ENCODE measurements around the gene SREBF2.
A peak's percentile ranks its signal among the peaks of the same experiment; 100 is the strongest.
"Not testable (repeated sequence)": the region's sequence is repeated elsewhere in the genome, so short reads cannot be mapped to it uniquely, and the experiment has no call there.

SREBF2 gene

GRCh38 chr22:41842996-41843970, 10.4 kb downstream of the SREBF2 start:
- DNase-seq (ENCODE audit: low spot score), result peak; percentile 49

- DNase-seq (ENCODE audit: low spot score), result no peak
Observed at GRCh38 chr22:41844036-41844435, 11.1 kb downstream of the SREBF2 start.

GRCh38 chr22:41844513-41844912, 11.6 kb downstream of the SREBF2 start:
- no peak for DNase-seq (ENCODE audit: low spot score)

- DNase-seq (ENCODE audit: low spot score), result no peak
Observed at GRCh38 chr22:41845380-41846267, 12.7 kb downstream of the SREBF2 start.

- no peak for DNase-seq (ENCODE audit: low spot score)
Observed at GRCh38 chr22:41846268-41846987, 13.5 kb downstream of the SREBF2 start.

- DNase-seq (ENCODE audit: low spot score), result no peak
Observed at GRCh38 chr22:41847300-41847699, 14.4 kb downstream of the SREBF2 start.

- no peak for DNase-seq (ENCODE audit: low spot score)
Observed at GRCh38 chr22:41848468-41848867, 15.6 kb downstream of the SREBF2 start.

- no peak for DNase-seq (ENCODE audit: low spot score)
Observed at GRCh38 chr22:41856469-41856868, 23.6 kb downstream of the SREBF2 start.

GRCh38 chr22:41857155-41857859, 24.4 kb downstream of the SREBF2 start:
- DNase-seq (ENCODE audit: low spot score), result peak; percentile 84

- no peak for DNase-seq (ENCODE audit: low spot score)
Observed at GRCh38 chr22:41857860-41858199, 24.9 kb downstream of the SREBF2 start.

- peak; percentile 79 for DNase-seq (ENCODE audit: low spot score)
Observed at GRCh38 chr22:41862160-41862529, 29.2 kb downstream of the SREBF2 start.

- DNase-seq (ENCODE audit: low spot score), result no peak
Observed at GRCh38 chr22:41862530-41863266, 29.8 kb downstream of the SREBF2 start.

- no peak for DNase-seq (ENCODE audit: low spot score)
Observed at GRCh38 chr22:41863472-41863871, 30.6 kb downstream of the SREBF2 start.

GRCh38 chr22:41868556-41868955, 35.7 kb downstream of the SREBF2 start:
- DNase-seq (ENCODE audit: low spot score), result no peak

GRCh38 chr22:41870081-41870480, 37.2 kb downstream of the SREBF2 start:
- DNase-seq (ENCODE audit: low spot score), result not testable (repeated sequence)

GRCh38 chr22:41870786-41871185, 37.9 kb downstream of the SREBF2 start:
- no peak for DNase-seq (ENCODE audit: low spot score)

- peak; percentile 47 for DNase-seq (ENCODE audit: low spot score)
Observed at GRCh38 chr22:41873391-41873790, 40.5 kb downstream of the SREBF2 start.

- DNase-seq (ENCODE audit: low spot score), result no peak
Observed at GRCh38 chr22:41874090-41874489, 41.2 kb downstream of the SREBF2 start.

GRCh38 chr22:41875531-41876270, 42.8 kb downstream of the SREBF2 start:
- no peak for DNase-seq (ENCODE audit: low spot score)

GRCh38 chr22:41876275-41876674, 43.4 kb downstream of the SREBF2 start:
- no peak for DNase-seq (ENCODE audit: low spot score)

All from CD4-positive, alpha-beta T cell treated with Interleukin-15 for 4 hours (primary cell).